B cell (primary cell): ENCODE measurements around the gene TSC1. TPM values are rescaled to one million over a fixed set of nuclear protein-coding genes. Genes with fewer than 3 reads are reported as not detected.

Experiments
- ATAC-seq: fragments of 200-7000 bp; cut with Tn5 transposase; one replicate; pipeline ENCODE4 v1.10.0; 2021; ENCODE audit warnings: low read depth, mild to moderate bottlenecking, moderate number of reproducible peaks, moderate library complexity
- CTCF ChIA-PET: fragments of 350-600 bp; sonication (Branson Sonifier 250); formaldehyde crosslinking; loops from one replicate; lab custom pipeline; 2021; ENCODE audit warnings: antibody characterized with exemption, inconsistent platforms; lab: Charles Lee
- POLR2A ChIA-PET: fragments of 350-600 bp; sonication (Branson Sonifier 250); formaldehyde crosslinking; loops from one replicate; lab custom pipeline; 2021; ENCODE audit warnings: antibody characterized with exemption; lab: Charles Lee
- DNase-seq: peaks from one replicate; pipeline ENCODE4 v3.0.0; 2013
- H2AFZ ChIP-seq: 2 replicates; pipeline ENCODE4 v1.6.1; 2012; ENCODE audit warnings: mild to moderate bottlenecking, low read depth, low read length; ENCODE audit not compliant: insufficient read depth, poor library complexity, severe bottlenecking
- H3K27ac ChIP-seq, 2 donors: 1 replicate in 1 of 2; 2 replicates in 1 of 2; pipeline ENCODE4 v1.5.1; 2012 to 2013; ENCODE audit warnings: low read length in 2 of 2, mild to moderate bottlenecking in 2 of 2, moderate library complexity in 1 of 2
- H3K27me3 ChIP-seq, 4 experiments: fragments of 200-600 bp in 1 of 4; sonication (generic) in 1 of 4; replicated peaks in 1 of 4; 1 replicate in 2 of 4; 2 replicates in 2 of 4; pipeline versions ENCODE4 v1.6.1 to v1.7.0; 2013 to 2016; ENCODE audit warnings: low read length in 3 of 4, mild to moderate bottlenecking in 2 of 4, mixed read lengths in 1 of 4, moderate library complexity in 1 of 4; ENCODE audit not compliant: insufficient read depth in 4 of 4, control insufficient read depth in 3 of 4; ENCODE audit errors: control extremely low read depth in 1 of 4
- H3K36me3 ChIP-seq, 2 experiments: replicated peaks in 1 of 2; 1 replicate in 1 of 2; 2 replicates in 1 of 2; pipeline versions ENCODE4 v1.6.1 to v1.7.1; 2013; ENCODE audit warnings: low read length in 1 of 2; ENCODE audit not compliant: insufficient read depth in 2 of 2, control insufficient read depth in 1 of 2; ENCODE audit errors: control extremely low read depth in 1 of 2, extremely low read depth in 1 of 2
- H3K4me1 ChIP-seq, 2 donors: fragments of 200-600 bp in 1 of 2; sonication (generic) in 1 of 2; 1 replicate in 1 of 2; 2 replicates in 1 of 2; pipeline versions ENCODE4 v1.5.1 to v1.6.1; 2013 to 2017; ENCODE audit warnings: low read length in 2 of 2; ENCODE audit not compliant: control insufficient read depth in 2 of 2, insufficient read depth in 2 of 2
- H3K4me2 ChIP-seq: replicated peaks from 2 replicates; pipeline ENCODE3; 2012; ENCODE audit warnings: mild to moderate bottlenecking, low read depth, low read length; ENCODE audit not compliant: poor library complexity, severe bottlenecking
- H3K4me3 ChIP-seq, 5 experiments: fragments of 200-600 bp in 1 of 5; sonication (generic) in 1 of 5; 1 replicate in 3 of 5; 2 replicates in 2 of 5; pipeline versions ENCODE4 v1.5.1 to v1.7.0; 2011 to 2016; ENCODE audit warnings: low read length in 4 of 5, mild to moderate bottlenecking in 4 of 5, low read depth in 2 of 5, control low read depth in 1 of 5, moderate library complexity in 1 of 5; ENCODE audit not compliant: insufficient read depth in 1 of 5; ENCODE audit errors: control extremely low read depth in 1 of 5, extremely low read depth in 1 of 5
- H3K79me2 ChIP-seq: fragments of 200-600 bp; sonication (generic); one replicate; pipeline ENCODE4 v1.6.0; 2016; ENCODE audit warnings: low read length; ENCODE audit not compliant: control insufficient read depth, insufficient read depth
- H3K9ac ChIP-seq: fragments of 200-600 bp; sonication (generic); 2 replicates; pipeline ENCODE4 v1.6.1; 2017; ENCODE audit warnings: mild to moderate bottlenecking, low read length, moderate library complexity
- H3K9me3 ChIP-seq, 3 donors: one replicate each; pipeline versions ENCODE4 v1.6.1 to v1.7.1; 2013; ENCODE audit warnings: low read length in 2 of 3; ENCODE audit not compliant: control insufficient read depth in 2 of 3, insufficient read depth in 1 of 3; ENCODE audit errors: control extremely low read depth in 1 of 3
- H4K20me1 ChIP-seq: 2 replicates; pipeline ENCODE4 v1.6.0; 2012; ENCODE audit warnings: mild to moderate bottlenecking, low read length; ENCODE audit not compliant: insufficient read depth, control insufficient read depth, poor library complexity, severe bottlenecking
- H3K27ac Mint-ChIP-seq: one replicate; pipeline ENCODE4 v1.8.0; 2021; ENCODE audit warnings: mixed read lengths
- H3K27me3 Mint-ChIP-seq: one replicate; pipeline ENCODE4 v1.8.0; 2021; ENCODE audit warnings: mixed read lengths
- H3K4me1 Mint-ChIP-seq: one replicate; pipeline ENCODE4 v1.8.0; 2021; ENCODE audit warnings: mixed read lengths
- H3K4me3 Mint-ChIP-seq: one replicate; pipeline ENCODE4 v1.8.0; 2021; ENCODE audit warnings: mixed read lengths
- H3K9me3 Mint-ChIP-seq: one replicate; pipeline ENCODE4 v1.8.0; 2022; ENCODE audit warnings: mixed read lengths; ENCODE audit not compliant: insufficient read depth
- CTCF ChIP-seq: fragments of 200-600 bp; IDR thresholded peaks from one replicate; pipeline ENCODE4 v1.8.0; 2022; ENCODE audit warnings: antibody characterized with exemption, mild to moderate bottlenecking
- EZH2 ChIP-seq: IDR thresholded peaks from 2 replicates; pipeline ENCODE4 v1.6.1; 2012; ENCODE audit warnings: borderline replicate concordance, low read depth, mild to moderate bottlenecking, moderate library complexity, low read length; ENCODE audit not compliant: insufficient read depth, poor library complexity, severe bottlenecking
- WGBS: methylation state at CpG from one replicate; pipeline ENCODE4 v1.1.5; 2013; ENCODE audit warnings: missing lambda C conversion rate; ENCODE audit not compliant: insufficient coverage; 5-methylcytosine and 5-hydroxymethylcytosine counted together
- intact Hi-C: fragments of 100-400 bp; cut with micrococcal nuclease; formaldehyde crosslinking; loops from one replicate; pipeline ENCODE4 v1.10.0; 2022
- polyA plus RNA-seq: library from polyadenylated mRNA; depleted of rRNA; stranded (reverse); fragments of >200 nt; gene quantifications from 2 replicates; pipeline ENCODE4 v1.2.3, GENCODE V29; 2012
- total RNA-seq, 2 donors: library from RNA; stranded (reverse); fragments of 120-200 nt in 1 of 2; gene quantifications; 1 replicate in 1 of 2; 2 replicates in 1 of 2; pipeline versions ENCODE4 v1.2.3 to v1.2.4, GENCODE V29; 2013 to 2022

TSC1 gene
- total and polyA plus RNA-seq, 2 donors (not counting 1 experiment from before 2014, with no cell fraction given), result 34.4 to 102 TPM

GRCh38 chr9:132864277-132864676 is 80.1 kb downstream of the TSC1 start:
- H3K27ac Mint-ChIP-seq, result no peak overlapping the region
- 78% methylated on average over 2 of the region's 2 CpGs for WGBS
- no peak for DNase-seq
- Histone ChIP-seq H4K20me1 (no peaks in the 10 kb centered on the region), H3K79me2 (no peaks in the 10 kb centered on the region), H3K9me3 (no peaks in the 10 kb centered on the region), H3K27ac (no peak overlapping the region), H3K4me3 (no peak overlapping the region), H3K27me3 (no peaks in the 10 kb centered on the region), H3K4me1 (no peaks in the 10 kb centered on the region), H3K9ac (no peak overlapping the region), H3K36me3 (no peaks in the 10 kb centered on the region), H2AFZ (no peak overlapping the region), H3K4me2 (no peak overlapping the region)
- no peak for ATAC-seq
- H3K27me3 Mint-ChIP-seq, result no peaks in the 10 kb centered on the region
- H3K9me3 Mint-ChIP-seq, result no peaks in the 10 kb centered on the region
- no peaks in the 10 kb centered on the region for H3K4me1 Mint-ChIP-seq
- CTCF ChIA-PET, result interaction anchor here (2.3 kb wide), 1 partner anchor 15 kb away, joined by 7 read pairs; no protein-coding TSS in a partner anchor
- no peak for TF ChIP-seq EZH2
- TF ChIP-seq CTCF, result no peak
- POLR2A ChIA-PET, result no interaction called here
- H3K4me3 Mint-ChIP-seq, result no peak overlapping the region
- intact Hi-C loops, result no loop called here

GRCh38 chr9:132863096-132863495 is 81.3 kb downstream of the TSC1 start:
- Mint-ChIP-seq H3K27ac (no peak overlapping the region), H3K4me3 (no peak overlapping the region), H3K9me3 (no peaks in the 10 kb centered on the region), H3K27me3 (no peaks in the 10 kb centered on the region), H3K4me1 (no peaks in the 10 kb centered on the region)
- POLR2A ChIA-PET, result no interaction called here
- no peaks in the 10 kb centered on the region for H3K79me2 ChIP-seq
- H3K9me3 ChIP-seq, result no peaks in the 10 kb centered on the region
- DNase-seq (no peak), ATAC-seq (no peak)
- no peak for TF ChIP-seq EZH2
- TF ChIP-seq CTCF, result no peak
- WGBS, result 92% methylated on average over 10 of the region's 12 CpGs
- H3K9ac ChIP-seq, result no peak overlapping the region
- H3K36me3 ChIP-seq, result no peaks in the 10 kb centered on the region
- no peak overlapping the region for H3K4me2 ChIP-seq
- intact Hi-C loops, result no loop called here
- no peak overlapping the region for H2AFZ ChIP-seq
- no peaks in the 10 kb centered on the region for H3K4me1 ChIP-seq
- no peak overlapping the region for H3K27ac ChIP-seq
- CTCF ChIA-PET, result interaction anchor here (2.3 kb wide), 1 partner anchor 14 kb away, joined by 7 read pairs; no protein-coding TSS in a partner anchor
- no peaks in the 10 kb centered on the region for H4K20me1 ChIP-seq
- no peaks in the 10 kb centered on the region for H3K27me3 ChIP-seq
- H3K4me3 ChIP-seq, result no peak overlapping the region
